Fibroblast of mammary gland (primary cell): ENCODE measurements around the gene KLHL7.

Source experiments
- DNase-seq: peaks from one replicate; pipeline ENCODE4 v3.0.0-alpha.2; 2010; ENCODE audit warnings: low read depth
- H3K4me3 ChIP-seq: 2 replicates; pipeline ENCODE4 v1.5.1; 2011; ENCODE audit warnings: low read depth, mild to moderate bottlenecking, low read length, moderate library complexity; ENCODE audit not compliant: control insufficient read depth
- TF ChIP-seq, protein P1 (sequence below): conservative IDR thresholded peaks from 2 replicates; pipeline ENCODE4 v1.5.1; 2011; ENCODE audit warnings: low read depth, low read length, inconsistent platforms; ENCODE audit not compliant: control insufficient read depth, insufficient read depth

Gene KLHL7

DNA sequence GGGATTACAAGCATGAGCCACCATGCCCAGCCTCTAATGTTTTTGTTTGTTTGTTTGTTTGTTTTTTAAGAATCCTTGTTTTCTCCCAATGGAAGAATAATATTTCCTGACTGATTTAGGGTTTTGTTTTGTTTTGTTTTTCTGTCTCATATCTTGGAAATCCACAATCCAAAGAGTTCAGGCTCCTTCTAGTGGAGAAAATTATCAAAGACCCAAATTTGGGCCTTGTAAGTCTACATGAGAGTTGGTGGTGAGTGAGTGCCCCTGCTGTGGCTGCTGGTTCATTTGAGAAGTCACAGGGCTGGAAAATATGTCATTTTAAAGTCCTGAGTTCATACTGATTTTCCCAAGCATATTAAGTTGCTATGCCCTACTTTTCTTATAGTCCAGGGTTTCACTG is 33.5 kb upstream of the KLHL7 start:
- peak; percentile 54 for DNase-seq
- TF ChIP-seq, protein P1, sequence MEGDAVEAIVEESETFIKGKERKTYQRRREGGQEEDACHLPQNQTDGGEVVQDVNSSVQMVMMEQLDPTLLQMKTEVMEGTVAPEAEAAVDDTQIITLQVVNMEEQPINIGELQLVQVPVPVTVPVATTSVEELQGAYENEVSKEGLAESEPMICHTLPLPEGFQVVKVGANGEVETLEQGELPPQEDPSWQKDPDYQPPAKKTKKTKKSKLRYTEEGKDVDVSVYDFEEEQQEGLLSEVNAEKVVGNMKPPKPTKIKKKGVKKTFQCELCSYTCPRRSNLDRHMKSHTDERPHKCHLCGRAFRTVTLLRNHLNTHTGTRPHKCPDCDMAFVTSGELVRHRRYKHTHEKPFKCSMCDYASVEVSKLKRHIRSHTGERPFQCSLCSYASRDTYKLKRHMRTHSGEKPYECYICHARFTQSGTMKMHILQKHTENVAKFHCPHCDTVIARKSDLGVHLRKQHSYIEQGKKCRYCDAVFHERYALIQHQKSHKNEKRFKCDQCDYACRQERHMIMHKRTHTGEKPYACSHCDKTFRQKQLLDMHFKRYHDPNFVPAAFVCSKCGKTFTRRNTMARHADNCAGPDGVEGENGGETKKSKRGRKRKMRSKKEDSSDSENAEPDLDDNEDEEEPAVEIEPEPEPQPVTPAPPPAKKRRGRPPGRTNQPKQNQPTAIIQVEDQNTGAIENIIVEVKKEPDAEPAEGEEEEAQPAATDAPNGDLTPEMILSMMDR = peak; percentile 47
- H3K4me3 ChIP-seq = no peak overlapping the region

DNA sequence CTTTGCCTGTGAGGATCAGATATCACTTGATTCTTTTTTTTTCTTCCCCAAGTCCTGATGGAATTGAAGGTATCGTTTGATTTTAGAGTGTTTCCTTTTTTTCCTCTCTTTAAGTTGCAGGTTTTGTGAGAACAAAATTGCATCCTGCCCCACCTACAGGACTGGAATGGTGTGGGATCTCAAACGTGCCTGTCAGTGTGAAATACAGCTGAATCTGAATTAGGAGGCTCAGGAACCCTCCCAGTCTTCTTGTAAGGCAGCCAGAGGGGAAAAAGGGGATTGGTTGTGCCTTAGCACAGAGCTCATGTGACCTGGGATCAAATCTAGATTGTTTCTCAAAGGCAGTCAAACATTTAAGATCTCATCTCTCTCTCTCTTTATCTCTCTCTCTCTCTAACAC is 32.7 kb upstream of the KLHL7 start:
- TF ChIP-seq, protein P1 = no peak
- DNase-seq = no peak
- no peak overlapping the region for H3K4me3 ChIP-seq

DNA sequence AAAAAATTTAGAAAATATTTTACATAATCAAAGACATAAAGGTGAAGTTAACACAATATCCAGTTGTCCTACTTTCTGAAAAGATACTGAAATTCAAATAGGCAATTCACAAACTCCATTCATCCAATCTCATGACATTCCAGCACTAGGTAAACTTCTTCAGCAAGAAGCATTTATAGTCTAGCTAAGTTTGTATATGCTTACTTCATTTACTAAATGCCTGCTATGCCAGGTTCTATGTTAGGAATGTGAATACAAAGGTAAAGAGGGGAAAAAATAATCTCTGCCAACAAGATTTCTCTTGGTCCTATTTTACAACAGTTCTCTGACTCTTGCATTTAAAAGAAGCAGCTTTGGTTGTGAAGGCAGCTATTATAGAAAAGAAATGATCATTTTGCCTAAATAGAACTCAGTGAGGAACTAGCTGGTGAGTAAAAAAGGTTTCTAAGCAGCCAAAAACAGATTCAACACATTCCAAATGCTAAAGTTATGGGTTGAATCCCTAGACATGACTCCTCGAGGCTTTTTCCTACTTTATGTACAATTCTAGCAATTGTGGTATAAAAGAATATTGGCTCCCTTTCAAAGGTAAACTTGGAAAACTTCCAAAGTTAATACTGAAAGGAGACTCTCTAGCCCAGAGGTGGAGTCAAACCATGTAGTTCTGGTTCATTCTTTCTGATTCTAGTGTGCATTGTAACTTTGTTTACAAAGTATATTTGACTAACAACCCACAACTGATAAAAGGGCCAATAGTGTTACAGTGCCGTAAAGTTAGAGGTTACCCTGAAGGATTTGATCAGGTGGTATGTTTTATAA is 30.9 kb upstream of the KLHL7 start:
- DNase-seq = no peak
- no peak overlapping the region for H3K4me3 ChIP-seq
- TF ChIP-seq, protein P1 = no peak

DNA sequence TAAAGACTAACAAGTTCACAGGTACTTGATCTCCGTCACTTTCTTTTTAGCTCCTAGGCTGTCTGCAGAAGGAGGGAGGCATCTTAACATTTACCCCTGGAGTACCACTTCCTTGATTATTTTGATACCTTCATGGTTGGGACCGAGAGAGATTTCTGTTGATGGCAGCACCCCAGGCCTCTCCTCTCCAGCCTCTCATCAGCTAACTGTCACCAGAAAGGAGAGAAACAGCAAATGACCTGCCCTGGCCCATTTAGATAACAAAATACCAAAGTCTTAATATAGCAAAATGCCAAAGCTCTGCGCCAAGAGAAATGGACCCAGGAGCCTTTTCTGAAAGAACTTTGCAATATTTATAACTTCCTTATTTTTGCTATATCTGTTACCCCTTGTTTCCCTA is 30.0 kb upstream of the KLHL7 start:
- no peak overlapping the region for H3K4me3 ChIP-seq
- TF ChIP-seq, protein P1 = no peak
- DNase-seq = no peak

DNA sequence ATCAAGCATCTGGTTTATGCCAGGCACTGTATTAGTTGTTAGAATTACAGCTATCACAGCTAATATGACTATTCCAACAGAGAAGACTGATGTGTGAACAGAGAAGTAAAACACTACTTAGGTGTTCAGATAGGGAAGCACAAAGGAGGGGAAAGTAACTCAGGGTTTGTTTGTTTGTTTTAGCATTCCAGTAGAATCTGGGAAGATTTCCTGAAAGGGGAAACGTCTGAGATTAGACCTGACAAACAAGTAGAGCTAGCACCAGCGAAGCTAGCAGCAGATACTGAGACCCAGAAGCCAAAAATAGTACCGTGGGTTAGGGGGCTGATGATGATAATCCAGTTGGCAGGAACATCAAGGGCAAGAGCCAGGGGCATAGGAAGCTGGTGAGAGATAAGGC is 28.8 kb upstream of the KLHL7 start:
- TF ChIP-seq, protein P1 = no peak
- DNase-seq = no peak
- no peak overlapping the region for H3K4me3 ChIP-seq

DNA sequence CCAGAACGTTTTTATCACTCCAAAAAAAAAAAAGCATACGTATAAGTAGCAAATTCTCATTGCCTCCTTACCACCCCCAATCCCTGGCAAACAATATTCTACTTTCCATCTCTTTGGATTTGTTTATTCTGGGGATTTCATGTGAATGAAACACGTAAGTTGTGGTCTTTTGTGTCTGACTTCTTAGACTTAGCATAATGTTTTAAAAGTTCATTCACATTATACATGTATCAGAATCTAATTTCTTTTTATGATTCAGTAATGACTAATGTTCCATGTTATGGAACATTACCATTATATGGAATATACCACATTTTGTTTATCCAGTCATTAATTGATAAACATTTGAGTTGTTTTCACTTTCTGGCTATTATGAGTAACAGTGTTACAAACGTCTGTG is 12.5 kb upstream of the KLHL7 start:
- no peak overlapping the region for H3K4me3 ChIP-seq
- TF ChIP-seq, protein P1 = no peak
- DNase-seq = peak; percentile 70
